ENCODE results near the gene TMIGD3.

The TMIGD3 gene

GRCh38 chr1:111463029-111463683, 40.3 kb downstream of the TMIGD3 start:
- no peak overlapping the region for H3K4me3 ChIP-seq (ENCODE audit: low read depth, low read length)
- in situ Hi-C loops (cut with HindIII; ENCODE audit: low sequenced_read_pairs), result no loop called here

GRCh38 chr1:111462370-111463028, 40.9 kb downstream of the TMIGD3 start:
- TF ChIP-seq, protein P1, sequence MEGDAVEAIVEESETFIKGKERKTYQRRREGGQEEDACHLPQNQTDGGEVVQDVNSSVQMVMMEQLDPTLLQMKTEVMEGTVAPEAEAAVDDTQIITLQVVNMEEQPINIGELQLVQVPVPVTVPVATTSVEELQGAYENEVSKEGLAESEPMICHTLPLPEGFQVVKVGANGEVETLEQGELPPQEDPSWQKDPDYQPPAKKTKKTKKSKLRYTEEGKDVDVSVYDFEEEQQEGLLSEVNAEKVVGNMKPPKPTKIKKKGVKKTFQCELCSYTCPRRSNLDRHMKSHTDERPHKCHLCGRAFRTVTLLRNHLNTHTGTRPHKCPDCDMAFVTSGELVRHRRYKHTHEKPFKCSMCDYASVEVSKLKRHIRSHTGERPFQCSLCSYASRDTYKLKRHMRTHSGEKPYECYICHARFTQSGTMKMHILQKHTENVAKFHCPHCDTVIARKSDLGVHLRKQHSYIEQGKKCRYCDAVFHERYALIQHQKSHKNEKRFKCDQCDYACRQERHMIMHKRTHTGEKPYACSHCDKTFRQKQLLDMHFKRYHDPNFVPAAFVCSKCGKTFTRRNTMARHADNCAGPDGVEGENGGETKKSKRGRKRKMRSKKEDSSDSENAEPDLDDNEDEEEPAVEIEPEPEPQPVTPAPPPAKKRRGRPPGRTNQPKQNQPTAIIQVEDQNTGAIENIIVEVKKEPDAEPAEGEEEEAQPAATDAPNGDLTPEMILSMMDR (IDR thresholded peaks at IDR 0.05; ENCODE audit: low read depth, low read length, missing control alignments), result no peak
- in situ Hi-C loops (cut with HindIII; ENCODE audit: low sequenced_read_pairs), result no loop called here
- H3K4me3 ChIP-seq (ENCODE audit: low read depth, low read length), result no peak overlapping the region
- DNase-seq (ENCODE audit: low read depth), result no peak

More at GRCh38 chr1:111463029-111463683, 40.3 kb downstream of the TMIGD3 start:
- TF ChIP-seq, protein P1 (IDR thresholded peaks at IDR 0.05; ENCODE audit: low read depth, low read length, missing control alignments), result no peak
- DNase-seq (ENCODE audit: low read depth), result peak; percentile 44

GRCh38 chr1:111461765-111462164, 41.7 kb downstream of the TMIGD3 start:
- TF ChIP-seq, protein P1 (IDR thresholded peaks at IDR 0.05; ENCODE audit: low read depth, low read length, missing control alignments), result no peak
- in situ Hi-C loops (cut with HindIII; ENCODE audit: low sequenced_read_pairs), result no loop called here
- no peak overlapping the region for H3K4me3 ChIP-seq (ENCODE audit: low read depth, low read length)
- no peak for DNase-seq (ENCODE audit: low read depth)

- H3K4me3 ChIP-seq (ENCODE audit: low read depth, low read length), result no peak overlapping the region
- TF ChIP-seq, protein P1 (IDR thresholded peaks at IDR 0.05; ENCODE audit: low read depth, low read length, missing control alignments), result no peak
- in situ Hi-C loops (cut with HindIII; ENCODE audit: low sequenced_read_pairs), result no loop called here
- DNase-seq (ENCODE audit: low read depth), result no peak
Observed at GRCh38 chr1:111455642-111456031, 47.8 kb downstream of the TMIGD3 start.

GRCh38 chr1:111454859-111455641, 48.4 kb downstream of the TMIGD3 start:
- in situ Hi-C loops (cut with HindIII; ENCODE audit: low sequenced_read_pairs), result no loop called here
- TF ChIP-seq, protein P1 (IDR thresholded peaks at IDR 0.05; ENCODE audit: low read depth, low read length, missing control alignments), result no peak
- H3K4me3 ChIP-seq (ENCODE audit: low read depth, low read length), result no peak overlapping the region
- DNase-seq (ENCODE audit: low read depth), result no peak

DNA sequence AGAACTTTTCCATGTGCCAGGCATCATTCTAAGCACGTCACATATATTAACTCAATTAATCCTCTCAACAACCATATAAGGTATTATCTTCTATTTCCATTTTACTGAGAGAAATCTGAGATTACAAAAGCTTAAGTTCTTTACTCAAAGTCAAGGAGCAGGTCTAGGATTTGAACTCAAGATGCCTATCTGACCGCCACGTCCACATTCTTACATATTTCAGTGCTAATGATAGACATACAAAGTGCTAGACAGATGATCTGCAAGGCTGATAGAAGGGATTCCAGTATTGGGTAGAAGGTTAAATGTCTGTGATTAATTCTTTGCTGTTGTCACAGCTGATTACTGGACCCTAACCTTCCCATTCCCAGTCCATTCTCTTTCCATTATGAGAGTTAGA, 49.7 kb downstream of the TMIGD3 start:
- no peak overlapping the region for H3K4me3 ChIP-seq (ENCODE audit: low read depth, low read length)
- DNase-seq (ENCODE audit: low read depth), result no peak
- TF ChIP-seq, protein P1 (IDR thresholded peaks at IDR 0.05; ENCODE audit: low read depth, low read length, missing control alignments), result no peak
- in situ Hi-C loops (cut with HindIII; ENCODE audit: low sequenced_read_pairs), result no loop called here
